Large intestine (tissue), 3 donors: Measurements from ENCODE around the gene CLK3. TPM values are rescaled to one million over a fixed set of nuclear protein-coding genes. Genes with fewer than 3 reads are reported as not detected.

Experiments used
- DNase-seq, 2 donors: peaks; one replicate each; pipeline versions ENCODE4 v3.0.0 to v3.0.0-alpha.2; 2013
- H3K27ac ChIP-seq: one replicate; pipeline ENCODE4 v1.5.1; 2013; ENCODE audit warnings: low read length
- H3K27me3 ChIP-seq: 2 replicates; pipeline ENCODE4 v1.6.1; 2013; ENCODE audit warnings: low read length; ENCODE audit not compliant: control insufficient read depth, insufficient read depth
- H3K36me3 ChIP-seq: 2 replicates; pipeline ENCODE4 v1.6.1; 2013; ENCODE audit warnings: low read length; ENCODE audit not compliant: control insufficient read depth, insufficient read depth
- H3K4me1 ChIP-seq: one replicate; pipeline ENCODE4 v1.6.1; 2013; ENCODE audit warnings: low read length; ENCODE audit not compliant: control insufficient read depth, insufficient read depth
- H3K4me3 ChIP-seq: one replicate; pipeline ENCODE4 v1.5.1; 2013; ENCODE audit warnings: low read length
- H3K9me3 ChIP-seq: one replicate; pipeline ENCODE4 v1.6.1; 2013; ENCODE audit warnings: mild to moderate bottlenecking, low read depth, low read length, moderate library complexity; ENCODE audit not compliant: control insufficient read depth
- WGBS: methylation state at CpG from one replicate; pipeline ENCODE4 v1.1.5; 2013; ENCODE audit warnings: low lambda C conversion rate; ENCODE audit not compliant: insufficient coverage; 5-methylcytosine and 5-hydroxymethylcytosine counted together
- polyA plus RNA-seq: library from polyadenylated mRNA; unstranded; fragments of 120-200 nt; gene quantifications from one replicate; pipeline ENCODE4 v1.2.1, GENCODE V29; 2013

The CLK3 gene
- polyA plus RNA-seq, 1 donor, result 67.3 TPM

DNA sequence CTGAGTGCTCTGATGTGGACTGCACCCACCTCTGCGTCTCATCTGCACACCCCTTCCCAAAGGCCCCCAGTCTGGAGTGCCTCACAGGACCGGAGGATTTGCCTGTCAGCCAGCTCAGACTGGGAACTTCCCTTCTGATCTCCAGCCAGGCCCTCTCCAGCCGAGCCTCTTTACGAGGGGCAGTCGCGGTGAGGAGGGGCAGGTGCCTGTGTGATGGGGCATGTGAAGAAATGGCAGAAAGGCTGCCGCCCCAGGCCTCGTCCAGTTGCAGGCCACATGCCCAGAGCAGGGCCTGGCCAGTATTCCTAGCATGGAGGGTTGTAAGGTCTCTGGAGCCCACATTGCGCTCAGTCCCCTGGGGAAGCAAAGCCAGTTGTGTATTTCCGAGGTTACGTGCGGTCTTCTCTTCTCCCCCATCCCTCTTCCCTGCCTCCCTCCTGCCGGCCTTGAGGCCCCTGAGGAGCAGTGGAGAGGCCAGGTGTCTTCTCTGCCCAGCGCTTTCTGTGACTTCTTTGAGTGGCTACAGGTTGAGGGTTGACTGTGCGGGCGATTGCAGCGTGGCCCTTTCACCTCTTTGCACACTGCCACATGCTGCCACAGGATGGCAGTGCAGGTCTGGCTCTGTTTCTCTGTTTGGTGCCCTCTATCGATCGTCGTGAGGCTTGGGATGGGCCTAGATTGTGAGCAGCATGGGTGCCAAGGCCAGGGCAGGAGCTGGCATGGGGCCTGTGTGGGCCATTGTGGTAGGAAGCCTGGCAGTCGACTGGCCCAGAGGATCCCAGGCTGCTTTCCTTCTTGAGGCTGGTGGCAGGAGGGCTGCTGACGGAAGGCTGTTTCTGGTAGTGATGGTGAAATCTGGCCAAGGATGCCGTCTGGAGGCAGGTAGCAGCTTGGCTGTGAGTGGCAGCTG, 5.3 kb downstream of the CLK3 start:
- H3K4me1 ChIP-seq, result peaks cover 8% of the 10 kb centered on the region
- peaks cover 78% of the 10 kb centered on the region for H3K36me3 ChIP-seq
- peak; percentile 45 to 52 for DNase-seq
- WGBS, result no CpG with 5 or more reads among the region's 23 CpGs
- no peak overlapping the region for H3K4me3 ChIP-seq
- H3K27ac ChIP-seq, result no peak overlapping the region
- H3K9me3 ChIP-seq, result no peaks in the 10 kb centered on the region
- no peaks in the 10 kb centered on the region for H3K27me3 ChIP-seq

DNA sequence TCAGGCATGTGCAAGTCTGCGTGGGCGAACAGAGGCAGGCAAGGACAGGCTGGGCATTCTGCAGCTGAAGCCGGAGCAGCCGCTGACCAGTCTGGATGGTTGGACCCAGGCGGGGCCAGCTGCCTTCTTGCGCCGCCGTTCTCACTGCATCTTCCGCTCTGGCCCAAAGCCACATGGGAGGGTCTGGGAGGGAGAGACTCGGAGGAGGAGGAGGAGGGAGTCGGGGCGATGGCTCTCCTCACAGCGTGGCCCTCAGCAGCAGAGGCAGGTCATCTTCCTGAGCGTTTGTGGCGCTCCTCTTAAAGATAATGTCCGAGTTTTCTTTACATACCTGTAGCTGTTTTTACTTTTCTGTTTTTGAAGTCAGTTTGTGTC, 5.9 kb downstream of the CLK3 start:
- WGBS, result no CpG with 5 or more reads among the region's 16 CpGs
- H3K27me3 ChIP-seq, result no peaks in the 10 kb centered on the region

DNA sequence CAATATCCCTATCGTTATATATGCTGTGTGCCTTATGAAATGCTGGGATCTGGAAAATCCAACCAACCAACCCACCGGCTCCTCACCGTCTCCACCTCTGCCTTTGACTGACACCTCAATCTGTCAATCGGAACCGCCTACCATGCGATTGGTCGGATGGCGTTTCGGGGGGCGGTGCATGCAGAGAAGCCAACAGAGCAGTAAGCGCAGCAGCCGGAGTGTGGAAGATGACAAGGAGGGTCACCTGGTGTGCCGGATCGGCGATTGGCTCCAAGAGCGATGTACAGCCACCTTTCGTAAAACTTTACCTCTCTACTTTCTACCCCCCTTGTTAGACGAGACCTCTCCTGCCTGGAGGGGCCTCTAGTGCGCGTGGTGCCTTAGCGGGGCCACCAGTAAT, 6.3 kb downstream of the CLK3 start:
- Histone ChIP-seq H3K27ac (no peak overlapping the region), H3K4me1 (peaks cover 4% of the 10 kb centered on the region), H3K9me3 (no peaks in the 10 kb centered on the region), H3K36me3 (peaks cover 88% of the 10 kb centered on the region), H3K4me3 (no peak overlapping the region), H3K27me3 (no peaks in the 10 kb centered on the region)
- WGBS, result 100% methylated on average over 5 of the region's 21 CpGs
- DNase-seq, result no peak

More for the DNA sequence above, 5.9 kb downstream of the CLK3 start:
- H3K27ac ChIP-seq, result no peak overlapping the region
- H3K9me3 ChIP-seq, result no peaks in the 10 kb centered on the region
- no peak overlapping the region for H3K4me3 ChIP-seq
- no peak for DNase-seq
- peaks cover 84% of the 10 kb centered on the region for H3K36me3 ChIP-seq
- H3K4me1 ChIP-seq, result peaks cover 8% of the 10 kb centered on the region

DNA sequence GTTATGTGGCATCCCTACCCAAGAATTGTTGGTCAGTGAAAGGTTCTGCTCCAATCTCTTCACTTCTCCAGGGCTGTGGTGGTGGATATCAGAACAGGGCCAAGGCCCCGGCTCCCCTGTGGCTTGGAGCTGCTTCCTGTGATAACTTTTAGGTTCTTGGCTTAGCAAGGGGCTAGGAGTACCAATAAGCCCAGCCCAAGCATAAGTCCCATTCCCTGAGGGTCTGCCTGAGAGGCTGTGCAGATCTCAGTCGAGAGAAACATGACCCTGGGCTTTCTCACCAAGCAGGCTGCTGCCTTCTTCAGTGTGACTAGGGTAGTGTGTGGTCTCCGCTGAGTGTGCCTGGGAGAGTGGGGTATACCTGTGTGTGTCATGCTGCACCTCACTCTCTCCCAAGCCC, 7.1 kb downstream of the CLK3 start:
- Histone ChIP-seq H3K4me3 (no peak overlapping the region), H3K27me3 (no peaks in the 10 kb centered on the region), H3K4me1 (no peaks in the 10 kb centered on the region), H3K27ac (no peak overlapping the region), H3K9me3 (no peaks in the 10 kb centered on the region), H3K36me3 (peaks cover 97% of the 10 kb centered on the region)
- DNase-seq, result no peak
- WGBS, result no CpG with 5 or more reads among the region's 3 CpGs

DNA sequence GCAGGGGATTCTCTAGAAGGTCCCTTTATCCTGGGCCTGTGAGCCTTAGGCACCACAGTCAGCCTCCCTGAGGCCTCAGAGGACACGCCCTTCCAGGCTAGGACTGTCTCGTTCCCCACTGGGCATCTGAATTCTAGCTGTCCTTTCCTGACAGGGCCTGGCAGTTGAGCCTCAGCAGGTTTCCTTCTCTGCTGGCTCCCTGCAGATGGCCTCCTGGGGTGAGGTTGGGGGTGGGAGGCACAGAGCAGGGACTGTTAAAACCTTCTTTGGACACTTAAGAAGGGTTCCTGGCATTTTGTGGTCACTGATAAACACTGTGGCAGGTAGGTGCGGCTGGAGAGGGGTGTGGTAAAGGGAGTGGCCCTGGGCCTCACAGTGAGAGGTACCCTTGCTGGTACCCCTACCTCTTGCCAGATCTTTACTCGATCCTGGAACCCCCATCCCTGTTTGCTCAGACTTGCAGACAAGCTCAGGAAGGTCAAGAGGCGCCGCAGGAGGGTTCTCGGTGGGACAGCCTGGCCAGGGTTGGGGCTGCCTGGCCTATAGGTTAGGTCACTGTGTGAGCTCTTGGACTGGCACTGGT, 8.5 kb downstream of the CLK3 start:
- Histone ChIP-seq H3K4me1 (no peaks in the 10 kb centered on the region), H3K4me3 (no peak overlapping the region), H3K9me3 (no peaks in the 10 kb centered on the region), H3K27me3 (no peaks in the 10 kb centered on the region), H3K27ac (no peak overlapping the region), H3K36me3 (peaks cover 100% of the 10 kb centered on the region)
- no CpG with 5 or more reads among the region's 7 CpGs for whole genome bisulfite sequencing
- DNase-seq, result no peak

DNA sequence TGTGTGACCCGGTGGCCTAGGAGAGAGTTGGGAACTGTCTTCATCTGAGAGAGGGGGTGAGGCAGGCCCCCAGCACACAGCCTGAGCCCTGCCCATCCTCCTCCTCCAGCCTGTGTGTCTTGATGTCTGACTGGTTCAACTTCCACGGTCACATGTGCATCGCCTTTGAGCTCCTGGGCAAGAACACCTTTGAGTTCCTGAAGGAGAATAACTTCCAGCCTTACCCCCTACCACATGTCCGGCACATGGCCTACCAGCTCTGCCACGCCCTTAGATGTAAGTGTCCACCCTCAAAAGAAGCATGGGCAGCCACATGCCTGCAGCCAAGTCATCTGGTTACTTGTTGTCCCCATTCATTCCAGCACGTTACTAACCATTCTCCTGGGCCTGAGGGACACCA, 10.1 kb downstream of the CLK3 start:
- Histone ChIP-seq H3K9me3 (no peaks in the 10 kb centered on the region), H3K4me3 (no peak overlapping the region), H3K27me3 (no peaks in the 10 kb centered on the region), H3K27ac (no peak overlapping the region), H3K4me1 (no peaks in the 10 kb centered on the region), H3K36me3 (peaks cover 100% of the 10 kb centered on the region)
- DNase-seq, result no peak
- no CpG with 5 or more reads among the region's 6 CpGs for WGBS

DNA sequence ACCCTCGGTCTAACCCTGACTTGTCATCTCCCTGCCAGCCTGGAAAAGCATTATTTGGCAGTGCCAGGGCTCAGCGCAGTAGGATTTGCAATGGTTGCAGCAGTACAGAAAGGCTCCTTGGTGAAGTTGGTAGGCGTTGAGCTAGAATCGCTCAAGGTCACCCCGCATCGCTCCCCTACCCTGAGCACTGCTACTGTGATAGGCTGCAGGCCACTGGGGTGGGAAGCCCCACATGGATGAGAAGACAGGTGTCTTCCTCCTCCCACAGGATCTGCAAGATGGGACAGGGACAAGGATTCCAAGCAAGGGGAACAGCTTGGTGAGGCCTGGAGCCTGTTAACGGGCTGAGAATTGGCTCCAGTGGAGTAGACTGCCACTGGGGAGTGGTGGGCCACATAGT, 10.7 kb downstream of the CLK3 start:
- no peak for DNase-seq
- Histone ChIP-seq H3K9me3 (no peaks in the 10 kb centered on the region), H3K4me1 (no peaks in the 10 kb centered on the region), H3K27me3 (no peaks in the 10 kb centered on the region), H3K4me3 (no peak overlapping the region), H3K36me3 (peaks cover 100% of the 10 kb centered on the region), H3K27ac (no peak overlapping the region)
- no CpG with 5 or more reads among the region's 7 CpGs for WGBS

DNA sequence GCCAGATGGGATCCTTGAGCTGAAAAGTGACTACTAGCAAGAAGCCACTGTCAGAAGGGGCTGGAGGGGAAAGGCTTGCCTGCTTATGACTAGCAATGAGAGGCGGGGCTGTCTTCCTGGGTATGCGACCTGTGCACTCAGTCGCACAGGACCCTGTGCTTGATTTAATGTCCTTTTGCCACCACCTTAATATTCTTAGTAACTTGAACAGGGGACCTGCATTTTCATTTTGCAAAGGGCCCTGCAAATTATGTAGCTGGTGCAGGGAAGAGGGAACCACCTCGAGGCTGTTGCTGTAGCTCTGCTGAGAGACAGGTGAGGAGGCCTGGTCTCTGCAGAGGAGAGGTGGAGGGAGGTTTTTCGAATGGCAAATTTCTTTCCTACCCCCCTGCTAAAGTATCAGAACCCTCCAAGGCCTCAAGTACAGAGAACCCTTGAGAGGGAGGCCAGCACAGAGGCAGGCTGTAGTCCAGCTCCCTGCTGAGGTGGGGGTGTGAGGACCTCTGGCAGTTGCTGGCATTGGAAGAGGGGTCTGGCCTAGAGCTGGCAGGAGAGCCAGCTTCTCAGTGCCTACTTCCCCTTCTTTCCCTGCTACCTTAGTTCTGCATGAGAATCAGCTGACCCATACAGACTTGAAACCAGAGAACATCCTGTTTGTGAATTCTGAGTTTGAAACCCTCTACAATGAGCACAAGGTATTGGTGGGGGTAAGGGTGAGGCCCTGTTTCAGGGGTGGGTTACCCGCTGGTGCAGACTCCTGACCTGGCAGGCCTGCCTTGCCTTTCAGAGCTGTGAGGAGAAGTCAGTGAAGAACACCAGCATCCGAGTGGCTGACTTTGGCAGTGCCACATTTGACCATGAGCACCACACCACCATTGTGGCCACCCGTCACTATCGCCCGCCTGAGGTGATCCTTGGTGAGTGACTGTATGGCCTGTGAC, 11.4 kb downstream of the CLK3 start:
- 80% methylated on average over 1 of the region's 10 CpGs for WGBS
- no peak overlapping the region for H3K27ac ChIP-seq
- DNase-seq, result no peak

DNA sequence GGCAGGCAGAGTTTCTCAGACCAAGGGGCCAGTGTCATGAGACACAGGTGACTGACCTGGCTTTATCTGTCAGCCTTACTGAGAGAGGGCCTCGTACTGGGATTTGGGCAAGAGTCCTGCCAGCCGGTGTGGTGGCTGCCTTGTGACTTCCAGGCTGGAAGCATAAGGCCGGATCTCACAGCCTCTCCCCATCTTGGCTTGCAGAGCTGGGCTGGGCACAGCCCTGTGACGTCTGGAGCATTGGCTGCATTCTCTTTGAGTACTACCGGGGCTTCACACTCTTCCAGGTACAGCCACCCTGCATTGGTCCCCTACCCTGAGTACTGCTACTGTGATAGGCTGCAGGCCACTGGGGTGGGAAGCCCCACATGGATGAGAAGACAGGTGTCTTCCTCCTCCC, 12.1 kb downstream of the CLK3 start:
- Histone ChIP-seq H3K9me3 (no peaks in the 10 kb centered on the region), H3K36me3 (peaks cover 97% of the 10 kb centered on the region), H3K4me1 (no peaks in the 10 kb centered on the region), H3K4me3 (no peak overlapping the region), H3K27me3 (no peaks in the 10 kb centered on the region), H3K27ac (no peak overlapping the region)
- no peak for DNase-seq
- no CpG with 5 or more reads among the region's 5 CpGs for WGBS

More for the DNA sequence above, 11.4 kb downstream of the CLK3 start:
- no peak overlapping the region for H3K4me3 ChIP-seq
- H3K27me3 ChIP-seq, result no peaks in the 10 kb centered on the region
- H3K36me3 ChIP-seq, result peaks cover 97% of the 10 kb centered on the region
- H3K9me3 ChIP-seq, result no peaks in the 10 kb centered on the region
- no peaks in the 10 kb centered on the region for H3K4me1 ChIP-seq

DNA sequence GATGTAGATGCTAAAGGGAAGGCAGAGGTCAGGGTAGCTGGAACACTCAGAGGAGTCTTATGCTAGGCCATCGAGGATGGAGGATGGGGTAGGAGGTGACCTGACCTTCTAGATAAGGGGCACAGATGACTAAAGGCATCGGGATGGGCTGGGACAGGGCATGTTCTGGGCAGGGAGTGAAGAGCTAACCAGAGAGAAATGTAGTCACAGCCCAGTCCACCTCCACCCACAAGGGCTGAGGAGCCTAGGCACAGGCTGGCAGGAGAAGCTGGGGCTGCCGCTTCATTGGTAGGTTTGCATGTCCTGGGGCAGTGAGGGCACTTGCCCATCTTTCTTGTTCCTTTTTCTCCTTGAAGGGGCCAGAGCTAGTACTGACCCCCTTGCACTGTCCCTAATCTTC, 12.6 kb downstream of the CLK3 start:
- H3K4me3 ChIP-seq, result no peak overlapping the region
- no peaks in the 10 kb centered on the region for H3K27me3 ChIP-seq
- no peak overlapping the region for H3K27ac ChIP-seq
- DNase-seq, result no peak
- H3K36me3 ChIP-seq, result peaks cover 97% of the 10 kb centered on the region
- no peaks in the 10 kb centered on the region for H3K9me3 ChIP-seq
- WGBS, result no CpG with 5 or more reads among the region's 3 CpGs
- H3K4me1 ChIP-seq, result no peaks in the 10 kb centered on the region
